ENCODE measurements around the gene EHMT1.

DNA sequence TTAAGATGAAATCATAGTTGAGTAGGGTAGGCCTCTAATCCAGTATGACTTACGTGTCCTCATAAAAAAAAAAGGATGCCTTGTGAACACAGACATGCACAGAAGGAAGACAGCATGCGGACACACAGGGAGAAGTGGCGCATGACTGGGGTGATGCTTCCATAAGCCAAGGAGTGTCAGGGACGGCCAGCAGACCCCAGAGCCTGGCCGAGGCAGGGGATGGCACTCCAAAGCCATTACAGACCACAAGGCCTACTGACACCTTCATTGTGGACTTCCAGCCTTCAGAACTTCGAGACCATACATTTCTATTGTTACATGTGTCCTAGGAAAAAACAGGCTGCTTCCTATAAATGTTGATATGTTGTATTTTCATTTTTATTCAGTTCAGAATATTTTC is 19.9 kb downstream of the EHMT1 start:
- TF ChIP-seq, protein P1, sequence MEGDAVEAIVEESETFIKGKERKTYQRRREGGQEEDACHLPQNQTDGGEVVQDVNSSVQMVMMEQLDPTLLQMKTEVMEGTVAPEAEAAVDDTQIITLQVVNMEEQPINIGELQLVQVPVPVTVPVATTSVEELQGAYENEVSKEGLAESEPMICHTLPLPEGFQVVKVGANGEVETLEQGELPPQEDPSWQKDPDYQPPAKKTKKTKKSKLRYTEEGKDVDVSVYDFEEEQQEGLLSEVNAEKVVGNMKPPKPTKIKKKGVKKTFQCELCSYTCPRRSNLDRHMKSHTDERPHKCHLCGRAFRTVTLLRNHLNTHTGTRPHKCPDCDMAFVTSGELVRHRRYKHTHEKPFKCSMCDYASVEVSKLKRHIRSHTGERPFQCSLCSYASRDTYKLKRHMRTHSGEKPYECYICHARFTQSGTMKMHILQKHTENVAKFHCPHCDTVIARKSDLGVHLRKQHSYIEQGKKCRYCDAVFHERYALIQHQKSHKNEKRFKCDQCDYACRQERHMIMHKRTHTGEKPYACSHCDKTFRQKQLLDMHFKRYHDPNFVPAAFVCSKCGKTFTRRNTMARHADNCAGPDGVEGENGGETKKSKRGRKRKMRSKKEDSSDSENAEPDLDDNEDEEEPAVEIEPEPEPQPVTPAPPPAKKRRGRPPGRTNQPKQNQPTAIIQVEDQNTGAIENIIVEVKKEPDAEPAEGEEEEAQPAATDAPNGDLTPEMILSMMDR (IDR thresholded peaks at IDR 0.05; ENCODE audit: poor library complexity): no peak
- TF ChIP-seq EZH2phosphoT487 (IDR thresholded peaks at IDR 0.05; ENCODE audit: low read depth, severe bottlenecking, unreplicated experiment) (no peak), EZH2 (IDR thresholded peaks at IDR 0.05; ENCODE audit: borderline replicate concordance) (no peak)
